Motor neuron (in vitro differentiated cells): Measurements from ENCODE around the gene GOLGB1. TPM values are rescaled to one million over a fixed set of nuclear protein-coding genes. Genes with fewer than 3 reads are reported as not detected.
A peak's percentile ranks its signal among the peaks of the same experiment; 100 is the strongest.
"Not testable (repeated sequence)": the region's sequence is repeated elsewhere in the genome, so short reads cannot be mapped to it uniquely, and the experiment has no call there.

Experiments
- ATAC-seq, 8 experiments: fragments of 200-7000 bp; cut with Tn5 transposase; replicated peaks in 6 of 8; 2 replicates each; pipeline ENCODE4 v1.8.0; 2021; ENCODE audit warnings: mild to moderate bottlenecking in 8 of 8, moderate library complexity in 8 of 8
- H3K27ac ChIP-seq, 2 donors: fragments of 250-450 bp; sonication (Bioruptor Pico); 2 replicates each; pipeline ENCODE4 v1.9.0; 2021; ENCODE audit warnings: antibody characterized with exemption in 2 of 2, mild to moderate bottlenecking in 2 of 2, moderate library complexity in 1 of 2
- H3K4me1 ChIP-seq, 2 donors: fragments of 250-450 bp; sonication (Bioruptor Pico); replicated peaks in 1 of 2; 2 replicates each; pipeline ENCODE4 v1.6.1; 2021; ENCODE audit warnings: antibody characterized with exemption in 2 of 2, mild to moderate bottlenecking in 2 of 2, moderate library complexity in 1 of 2
- H3K4me3 ChIP-seq, 5 donors: fragments of 250-450 bp; sonication (Bioruptor Pico); 2 replicates each; pipeline ENCODE4 v1.9.0; 2021; ENCODE audit warnings: antibody characterized with exemption in 5 of 5, mild to moderate bottlenecking in 5 of 5, moderate library complexity in 4 of 5
- WGBS, 10 experiments: fragments of 450-650 bp; shearing (Covaris generic); methylation state at CpG; one replicate each; pipeline ENCODE4 v1.0.0; 2022; 5-methylcytosine and 5-hydroxymethylcytosine counted together
- in situ Hi-C, 9 experiments: fragments of 400-800 bp; cut with MboI; loops; one replicate each; pipeline ENCODE4 v1.15.0; 2021; ENCODE audit warnings: low sequenced_read_pairs in 9 of 9, low pct_unique_long_range_greater_than_20kb in 2 of 9; ENCODE audit not compliant: unreplicated experiment in 9 of 9
- total RNA-seq, 8 experiments: library from RNA; unstranded; fragments of 300-600 nt; gene quantifications; 2 replicates each; pipeline versions ENCODE4 v1.2.3 to v1.2.4, GENCODE V29; 2022

GOLGB1 gene, protein sequence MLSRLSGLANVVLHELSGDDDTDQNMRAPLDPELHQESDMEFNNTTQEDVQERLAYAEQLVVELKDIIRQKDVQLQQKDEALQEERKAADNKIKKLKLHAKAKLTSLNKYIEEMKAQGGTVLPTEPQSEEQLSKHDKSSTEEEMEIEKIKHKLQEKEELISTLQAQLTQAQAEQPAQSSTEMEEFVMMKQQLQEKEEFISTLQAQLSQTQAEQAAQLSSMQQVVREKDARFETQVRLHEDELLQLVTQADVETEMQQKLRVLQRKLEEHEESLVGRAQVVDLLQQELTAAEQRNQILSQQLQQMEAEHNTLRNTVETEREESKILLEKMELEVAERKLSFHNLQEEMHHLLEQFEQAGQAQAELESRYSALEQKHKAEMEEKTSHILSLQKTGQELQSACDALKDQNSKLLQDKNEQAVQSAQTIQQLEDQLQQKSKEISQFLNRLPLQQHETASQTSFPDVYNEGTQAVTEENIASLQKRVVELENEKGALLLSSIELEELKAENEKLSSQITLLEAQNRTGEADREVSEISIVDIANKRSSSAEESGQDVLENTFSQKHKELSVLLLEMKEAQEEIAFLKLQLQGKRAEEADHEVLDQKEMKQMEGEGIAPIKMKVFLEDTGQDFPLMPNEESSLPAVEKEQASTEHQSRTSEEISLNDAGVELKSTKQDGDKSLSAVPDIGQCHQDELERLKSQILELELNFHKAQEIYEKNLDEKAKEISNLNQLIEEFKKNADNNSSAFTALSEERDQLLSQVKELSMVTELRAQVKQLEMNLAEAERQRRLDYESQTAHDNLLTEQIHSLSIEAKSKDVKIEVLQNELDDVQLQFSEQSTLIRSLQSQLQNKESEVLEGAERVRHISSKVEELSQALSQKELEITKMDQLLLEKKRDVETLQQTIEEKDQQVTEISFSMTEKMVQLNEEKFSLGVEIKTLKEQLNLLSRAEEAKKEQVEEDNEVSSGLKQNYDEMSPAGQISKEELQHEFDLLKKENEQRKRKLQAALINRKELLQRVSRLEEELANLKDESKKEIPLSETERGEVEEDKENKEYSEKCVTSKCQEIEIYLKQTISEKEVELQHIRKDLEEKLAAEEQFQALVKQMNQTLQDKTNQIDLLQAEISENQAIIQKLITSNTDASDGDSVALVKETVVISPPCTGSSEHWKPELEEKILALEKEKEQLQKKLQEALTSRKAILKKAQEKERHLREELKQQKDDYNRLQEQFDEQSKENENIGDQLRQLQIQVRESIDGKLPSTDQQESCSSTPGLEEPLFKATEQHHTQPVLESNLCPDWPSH (N-terminal part only)
- total RNA-seq = 10 to 100 TPM; 36.4 to 72.5 (median 55.4) TPM

DNA sequence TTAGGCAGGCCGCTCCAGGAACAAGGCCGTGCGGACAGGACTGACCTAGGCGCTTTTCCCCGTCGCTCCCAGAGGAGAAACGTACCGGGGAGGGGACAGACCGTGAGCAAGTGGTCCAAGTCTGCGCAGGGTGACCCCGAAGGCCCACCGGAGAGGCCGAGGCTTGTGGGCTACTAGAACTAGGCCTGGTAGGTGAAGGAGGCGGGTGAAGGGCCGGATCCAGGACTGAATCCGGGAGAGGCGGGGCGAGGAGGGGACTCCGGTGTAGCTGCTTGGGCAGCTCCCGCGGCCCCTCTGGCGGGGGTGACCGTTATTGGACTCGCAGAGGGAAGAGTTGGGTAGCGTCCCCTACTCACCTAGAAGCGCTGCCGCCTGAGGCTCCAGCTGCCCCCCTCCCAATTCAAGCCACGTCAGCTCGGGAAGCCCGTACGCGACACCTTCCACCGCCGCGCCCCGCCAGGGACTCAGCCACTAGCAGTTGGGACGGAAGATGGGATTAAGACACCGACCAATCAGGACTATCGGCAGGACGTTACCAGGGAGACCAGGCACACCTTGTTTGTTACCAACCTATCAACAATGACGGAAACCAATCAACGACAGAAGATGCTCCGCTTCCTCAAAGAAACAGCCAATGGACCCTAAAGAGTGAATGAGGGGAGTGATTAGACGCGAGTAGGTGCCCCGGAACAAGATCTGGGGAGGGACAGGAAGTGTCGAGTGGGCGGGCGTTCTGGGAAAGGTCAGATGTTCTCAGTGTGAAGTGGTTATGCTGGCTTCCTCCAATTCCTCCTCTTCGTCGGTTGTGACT lies at the start of gene GOLGB1:
TSS of gene GOLGB1 (minus strand) at position 466 of the 811 bp plus-strand sequence. CDS start 18,770 bp downstream, outside the sequence.
- Histone ChIP-seq H3K4me1 (peaks cover 4 to 14% of the 10 kb centered on the region in 2 donors), H3K4me3 (peak within 1 kb of the TSS; percentile 63 to 95 (median 84)), H3K27ac (peak within 1 kb of the TSS; percentile 84 to 97)
- peak; percentile 91 to 97 (median 96) for ATAC-seq
- WGBS, 10 experiments = 0 to 4% (median 0%) methylated on average over 3 to 9 of the region's 51 CpGs; no CpG with 5 or more reads in 1 of the 10 experiments
- in situ Hi-C loops = no loop called here

DNA sequence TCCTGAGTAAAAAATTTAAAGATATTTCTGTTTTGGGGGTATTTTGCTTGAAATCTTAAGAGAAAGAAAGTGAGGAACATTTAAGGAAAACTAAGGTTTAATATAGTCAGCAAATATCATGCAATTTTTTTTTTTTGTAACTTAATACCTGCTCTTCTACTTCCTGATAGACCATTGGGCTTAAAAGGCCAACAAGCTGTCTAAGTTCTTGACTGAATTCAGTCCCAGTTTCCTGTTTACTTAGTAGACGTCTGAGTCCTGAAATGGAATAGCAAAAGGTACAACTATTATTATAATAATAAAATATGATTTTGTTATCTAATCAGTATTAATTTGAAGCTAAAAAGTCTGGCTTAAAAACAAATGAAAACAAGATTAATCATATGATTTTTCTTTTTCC lies 47.4 kb upstream of the GOLGB1 start:
- Histone ChIP-seq H3K4me3 (no peak overlapping the region), H3K4me1 (no peaks in the 10 kb centered on the region), H3K27ac (no peak overlapping the region)
- WGBS, 10 experiments = 80 to 100% (median 89%) methylated on average over 1 of the region's 1 CpG; no CpG with 5 or more reads in 4 of the 10 experiments
- in situ Hi-C loops = no loop called here
- ATAC-seq = no peak

DNA sequence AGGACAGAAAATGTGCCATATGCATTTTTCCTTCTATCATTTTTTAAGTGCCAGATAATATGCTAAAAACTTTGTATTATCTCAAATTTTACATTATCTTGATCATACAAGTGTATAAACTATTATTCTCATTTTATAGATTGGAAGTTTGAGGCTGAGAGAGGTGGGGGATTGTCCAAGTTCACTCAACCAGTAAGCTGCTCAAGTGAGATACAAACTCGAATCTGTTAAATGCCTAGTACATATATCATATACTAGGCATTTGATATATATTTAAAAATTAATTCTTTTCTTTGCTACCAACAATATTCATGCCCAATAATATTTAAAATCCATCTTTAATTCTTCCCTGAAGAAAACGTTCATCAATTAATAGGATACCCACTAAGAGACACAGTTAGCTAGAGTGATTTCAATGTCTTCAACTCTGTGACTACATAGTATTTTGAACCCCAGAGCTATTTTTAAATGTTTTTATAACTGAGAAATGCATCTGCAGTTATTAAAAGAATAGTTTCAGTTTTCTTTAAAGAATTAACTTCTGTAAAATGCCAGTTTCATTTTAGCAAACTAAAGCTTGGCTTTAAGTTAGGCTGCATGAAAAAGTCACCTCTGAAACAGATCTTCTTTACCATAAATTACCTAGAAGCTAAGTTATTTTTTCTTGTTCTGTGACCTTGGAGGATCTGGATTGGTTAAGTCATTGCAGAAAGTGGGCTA lies 44.9 kb upstream of the GOLGB1 start:
- Histone ChIP-seq H3K4me1 (no peaks in the 10 kb centered on the region), H3K27ac (no peak overlapping the region), H3K4me3 (no peak overlapping the region)
- 83 to 100% (median 100%) methylated on average over 2 of the region's 2 CpGs; no CpG with 5 or more reads in 3 of the 10 experiments for WGBS, 10 experiments
- in situ Hi-C loops = no loop called here
- ATAC-seq = no peak

DNA sequence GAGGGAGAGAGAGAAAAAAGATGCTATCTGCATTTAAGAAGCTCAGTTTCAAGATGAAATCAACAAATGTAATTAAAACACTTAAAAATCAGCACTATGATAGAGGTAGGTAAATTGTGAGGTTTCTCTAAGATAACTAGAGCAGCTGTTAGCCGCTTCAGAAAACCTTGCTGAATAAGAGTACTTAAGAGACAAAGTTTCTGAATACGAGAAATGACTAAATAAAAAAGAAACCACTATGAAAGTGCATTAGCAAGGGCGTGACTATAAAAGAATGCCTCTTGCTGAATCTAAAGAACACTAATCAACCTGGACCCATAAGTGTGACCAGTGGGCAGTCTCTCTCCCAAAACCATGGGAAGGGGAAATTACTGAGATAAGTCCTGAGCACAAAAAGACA lies 43.5 kb upstream of the GOLGB1 start:
- no peak overlapping the region for H3K4me3 ChIP-seq
- in situ Hi-C loops = no loop called here
- no peak for ATAC-seq
- 90 to 100% (median 97%) methylated on average over 1 to 3 of the region's 3 CpGs for WGBS, 10 experiments
- H3K27ac ChIP-seq = no peak overlapping the region
- no peaks in the 10 kb centered on the region for H3K4me1 ChIP-seq

DNA sequence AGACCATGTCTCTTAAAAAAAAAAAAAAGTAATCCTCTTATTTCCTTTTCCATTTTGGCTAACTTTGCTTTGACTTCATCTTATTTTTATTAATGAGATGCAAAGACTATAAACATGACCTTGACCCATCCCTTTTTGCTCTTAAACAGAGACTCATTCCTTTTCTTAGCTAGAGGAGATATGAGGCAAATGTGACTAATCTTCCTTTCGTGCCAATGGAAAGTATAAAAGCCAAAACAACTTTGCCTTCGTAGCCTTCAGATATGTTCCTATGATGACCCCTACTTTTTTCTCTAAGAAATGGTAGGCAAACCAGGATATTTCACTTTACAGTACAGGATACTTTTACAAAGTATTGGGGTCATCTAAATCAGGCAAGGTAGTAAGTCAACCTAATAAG lies 36.9 kb upstream of the GOLGB1 start:
- in situ Hi-C loops = no loop called here
- 83 to 100% (median 100%) methylated on average over 1 to 2 of the region's 2 CpGs for WGBS, 10 experiments
- no peak overlapping the region for H3K27ac ChIP-seq
- H3K4me3 ChIP-seq = no peak overlapping the region
- H3K4me1 ChIP-seq = no peaks in the 10 kb centered on the region
- ATAC-seq = no peak

DNA sequence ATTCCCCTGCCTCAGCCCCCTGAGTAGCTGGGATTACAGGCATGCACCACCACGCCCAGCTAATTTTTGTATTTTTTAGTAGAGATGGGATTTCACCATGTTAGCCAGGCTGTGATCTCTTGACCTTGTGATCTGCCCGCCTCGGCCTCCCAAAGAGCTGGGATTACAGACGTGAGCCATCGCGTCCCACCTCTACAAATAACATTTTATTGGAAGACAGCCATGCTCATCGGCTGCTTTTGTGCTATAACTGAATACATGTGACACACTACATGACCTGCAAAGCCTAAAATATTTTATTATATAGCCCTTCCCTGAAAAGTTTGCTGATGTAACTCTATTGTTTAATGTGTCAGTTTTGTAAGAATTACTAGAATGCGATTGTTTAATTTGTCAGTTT lies 33.2 kb upstream of the GOLGB1 start:
- H3K4me1 ChIP-seq, H3K4me3 ChIP-seq, in situ Hi-C loops, ATAC-seq, H3K27ac ChIP-seq: not testable (repeated sequence)
- 50 to 100% (median 88%) methylated on average over 1 to 7 of the region's 8 CpGs for WGBS, 10 experiments

DNA sequence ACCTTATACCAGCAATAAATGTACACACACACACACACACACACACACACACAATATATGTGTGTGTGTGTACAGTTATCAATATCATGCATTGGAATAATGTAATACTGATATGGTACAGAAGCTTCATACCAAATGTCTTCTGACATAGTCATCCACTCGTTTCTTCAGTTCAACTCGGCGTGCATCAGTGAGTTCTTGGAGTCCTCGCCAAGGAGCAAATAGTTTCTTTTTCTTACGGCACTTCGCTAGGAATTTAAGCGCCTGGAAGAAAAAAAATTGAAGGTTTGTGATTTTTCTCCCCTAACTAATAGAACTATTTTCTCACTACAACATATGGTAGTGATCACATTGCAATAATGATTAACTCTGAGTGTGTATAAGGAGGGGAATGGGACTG lies 32.1 kb upstream of the GOLGB1 start:
- ATAC-seq = no peak
- H3K4me1 ChIP-seq = no peaks in the 10 kb centered on the region
- in situ Hi-C loops = no loop called here
- no peak overlapping the region for H3K27ac ChIP-seq
- 94 to 100% (median 99%) methylated on average over 1 to 7 of the region's 7 CpGs for WGBS, 10 experiments
- H3K4me3 ChIP-seq = no peak overlapping the region

DNA sequence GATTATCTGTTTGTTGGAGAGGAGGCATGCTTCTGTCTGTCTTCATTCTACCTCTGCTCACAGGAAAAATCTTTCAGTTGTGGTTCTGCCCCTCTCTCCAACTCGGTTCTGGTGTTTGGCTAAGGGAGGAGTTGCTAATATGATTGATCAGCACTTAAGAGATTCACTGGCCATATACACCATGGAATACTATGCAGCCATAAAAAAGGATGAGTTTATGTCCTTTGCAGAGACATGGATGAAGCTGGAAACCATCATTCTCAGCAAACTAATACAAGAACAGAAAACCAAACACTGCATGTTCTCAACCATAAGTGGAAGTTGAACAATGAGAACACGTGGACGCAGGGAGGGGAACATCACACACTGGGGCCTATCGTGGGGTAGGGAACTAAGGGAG lies 25.6 kb upstream of the GOLGB1 start:
- ATAC-seq, in situ Hi-C loops, H3K4me3 ChIP-seq, H3K4me1 ChIP-seq, H3K27ac ChIP-seq: not testable (repeated sequence)
- 60 to 100% (median 100%) methylated on average over 1 to 3 of the region's 4 CpGs; no CpG with 5 or more reads in 3 of the 10 experiments for WGBS, 10 experiments

DNA sequence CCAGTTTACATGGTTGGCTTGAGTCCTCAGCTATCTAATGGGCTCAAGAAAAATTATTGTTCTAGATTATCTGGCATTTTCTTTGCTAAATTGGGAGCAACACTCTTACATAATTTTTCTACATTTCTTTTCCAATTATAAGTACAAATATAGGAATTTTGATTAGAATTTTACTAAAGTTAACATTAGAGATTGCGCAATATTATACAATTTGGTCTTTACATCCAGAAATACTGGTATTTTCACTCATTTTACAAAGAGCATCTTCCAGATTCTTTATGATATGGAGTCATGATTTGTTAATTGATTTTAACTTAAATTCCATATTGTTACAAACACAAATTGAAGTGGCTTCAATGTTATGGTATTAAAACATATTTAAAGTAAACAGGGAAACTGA lies 19.7 kb upstream of the GOLGB1 start:
- 89 to 100% (median 100%) methylated on average over 1 of the region's 1 CpG; no CpG with 5 or more reads in 2 of the 10 experiments for WGBS, 10 experiments
- in situ Hi-C loops = no loop called here
- no peak overlapping the region for H3K27ac ChIP-seq

DNA sequence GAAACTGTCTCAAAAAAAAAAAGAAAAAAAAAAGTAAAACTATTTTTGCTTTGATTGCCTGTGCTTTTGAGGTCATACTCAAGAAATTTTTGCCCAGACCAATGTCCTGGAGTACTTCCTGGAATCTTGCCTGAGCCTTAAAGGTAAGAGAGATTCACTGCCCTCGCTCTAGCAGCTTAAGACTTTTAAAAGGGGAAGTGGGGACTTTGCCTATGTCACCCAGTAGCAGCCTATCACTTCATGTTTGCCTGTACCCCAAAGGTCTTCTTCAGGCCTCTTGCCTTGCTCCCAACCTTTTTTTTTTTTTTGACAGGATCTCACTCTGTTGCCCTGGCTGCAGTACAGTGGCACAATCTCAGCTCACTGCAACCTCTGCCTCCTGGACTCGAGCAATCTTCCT lies 18.9 kb upstream of the GOLGB1 start:
- H3K27ac ChIP-seq = no peak overlapping the region
- no peak overlapping the region for H3K4me3 ChIP-seq
- WGBS, 10 experiments = 83 to 100% (median 100%) methylated on average over 1 of the region's 2 CpGs; no CpG with 5 or more reads in 7 of the 10 experiments
- no peak for ATAC-seq
- in situ Hi-C loops = no loop called here
- H3K4me1 ChIP-seq = no peaks in the 10 kb centered on the region

More for the DNA sequence above, 19.7 kb upstream of the GOLGB1 start:
- no peak for ATAC-seq
- Histone ChIP-seq H3K4me3 (no peak overlapping the region), H3K4me1 (no peaks in the 10 kb centered on the region)

DNA sequence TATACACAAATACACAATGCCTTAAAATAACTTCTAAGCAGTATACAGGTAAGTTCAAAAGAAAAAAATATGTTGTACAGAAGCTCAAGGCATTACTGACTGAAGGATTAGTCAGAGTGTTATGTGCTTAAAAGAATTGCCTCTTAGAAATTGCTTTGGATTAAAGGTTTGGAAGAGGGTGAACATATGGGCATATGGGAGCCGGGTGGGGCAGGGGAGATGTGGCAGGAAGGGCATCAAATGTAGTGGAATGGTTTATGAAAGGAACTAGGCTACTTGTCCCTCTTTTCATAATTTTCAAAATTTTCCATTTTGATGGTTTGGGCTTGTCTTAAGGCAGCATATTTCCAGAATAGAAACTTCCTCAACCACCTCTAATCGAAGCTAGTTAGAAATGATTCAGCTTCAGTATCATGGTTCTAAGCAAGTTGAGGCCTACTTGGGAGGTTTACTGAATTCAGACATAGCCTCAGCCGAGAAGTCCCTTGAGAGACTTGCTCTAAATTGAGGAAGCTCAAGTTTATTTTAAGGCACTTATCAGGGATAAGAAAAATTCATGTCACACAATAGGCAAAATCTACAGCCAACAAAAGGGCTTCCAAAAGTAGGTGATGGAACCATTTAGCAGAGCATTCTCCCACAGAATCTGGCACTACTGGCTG lies 10.1 kb upstream of the GOLGB1 start:
- ATAC-seq = no peak
- no peak overlapping the region for H3K4me3 ChIP-seq
- 17 to 69% (median 49%) methylated on average over 1 to 3 of the region's 3 CpGs; no CpG with 5 or more reads in 4 of the 10 experiments for WGBS, 10 experiments
- H3K4me1 ChIP-seq = no peaks in the 10 kb centered on the region
- in situ Hi-C loops = no loop called here
- no peak overlapping the region for H3K27ac ChIP-seq
